ENCODE data around the gene CCNI2.

Gene CCNI2

GRCh38 chr5:132754111-132754510 lies 6.9 kb downstream of the CCNI2 start:
- DNase-seq (ENCODE audit: low read depth) = no peak
- no peak overlapping the region for H3K4me3 ChIP-seq (ENCODE audit: control insufficient read depth, low read depth, low read length)
- TF ChIP-seq CTCF (IDR thresholded peaks at IDR 0.05; ENCODE audit: control insufficient read depth, insufficient read depth, low read depth, low read length, missing control alignments) = no peak

GRCh38 chr5:132754947-132755346 lies 7.7 kb downstream of the CCNI2 start:
- no peak overlapping the region for H3K4me3 ChIP-seq (ENCODE audit: control insufficient read depth, low read depth, low read length)
- no peak for DNase-seq (ENCODE audit: low read depth)
- TF ChIP-seq CTCF (IDR thresholded peaks at IDR 0.05; ENCODE audit: control insufficient read depth, insufficient read depth, low read depth, low read length, missing control alignments) = peak; percentile 30

- DNase-seq (ENCODE audit: low read depth) = no peak
- no peak for TF ChIP-seq CTCF (IDR thresholded peaks at IDR 0.05; ENCODE audit: control insufficient read depth, insufficient read depth, low read depth, low read length, missing control alignments)
- H3K4me3 ChIP-seq (ENCODE audit: control insufficient read depth, low read depth, low read length) = no peak overlapping the region
Observed at GRCh38 chr5:132756542-132756941, 9.3 kb downstream of the CCNI2 start.

GRCh38 chr5:132758451-132758850 lies 11.2 kb downstream of the CCNI2 start:
- DNase-seq (ENCODE audit: low read depth) = no peak
- TF ChIP-seq CTCF (IDR thresholded peaks at IDR 0.05; ENCODE audit: control insufficient read depth, insufficient read depth, low read depth, low read length, missing control alignments) = no peak
- H3K4me3 ChIP-seq (ENCODE audit: control insufficient read depth, low read depth, low read length) = no peak overlapping the region

- no peak for TF ChIP-seq CTCF (IDR thresholded peaks at IDR 0.05; ENCODE audit: control insufficient read depth, insufficient read depth, low read depth, low read length, missing control alignments)
- no peak for DNase-seq (ENCODE audit: low read depth)
Observed at GRCh38 chr5:132759114-132760048, 12.2 kb downstream of the CCNI2 start.

GRCh38 chr5:132760049-132760420 lies 12.8 kb downstream of the CCNI2 start:
- DNase-seq (ENCODE audit: low read depth) = no peak
- no peak overlapping the region for H3K4me3 ChIP-seq (ENCODE audit: control insufficient read depth, low read depth, low read length)
- TF ChIP-seq CTCF (IDR thresholded peaks at IDR 0.05; ENCODE audit: control insufficient read depth, insufficient read depth, low read depth, low read length, missing control alignments) = no peak

More at GRCh38 chr5:132759114-132760048, 12.2 kb downstream of the CCNI2 start:
- no peak overlapping the region for H3K4me3 ChIP-seq (ENCODE audit: control insufficient read depth, low read depth, low read length)
